ENCODE measurements around the gene ERICH6B. TPM values are rescaled to one million over a fixed set of nuclear protein-coding genes. Genes with fewer than 3 reads are reported as not detected.
"Not testable (repeated sequence)": the region's sequence is repeated elsewhere in the genome, so short reads cannot be mapped to it uniquely, and the experiment has no call there.

The ERICH6B gene
- not detected for total RNA-seq

- peaks cover 0 to 11% of the 10 kb centered on the region in 2 donors for H3K27me3 ChIP-seq
Measured at GRCh38 chr13:45615501-45616101, at the start of gene ERICH6B. Gene ERICH6B, minus strand, starts transcription at chr13:45615739. Its CDS starts 18,734 bp downstream, at chr13:45597005.

DNA sequence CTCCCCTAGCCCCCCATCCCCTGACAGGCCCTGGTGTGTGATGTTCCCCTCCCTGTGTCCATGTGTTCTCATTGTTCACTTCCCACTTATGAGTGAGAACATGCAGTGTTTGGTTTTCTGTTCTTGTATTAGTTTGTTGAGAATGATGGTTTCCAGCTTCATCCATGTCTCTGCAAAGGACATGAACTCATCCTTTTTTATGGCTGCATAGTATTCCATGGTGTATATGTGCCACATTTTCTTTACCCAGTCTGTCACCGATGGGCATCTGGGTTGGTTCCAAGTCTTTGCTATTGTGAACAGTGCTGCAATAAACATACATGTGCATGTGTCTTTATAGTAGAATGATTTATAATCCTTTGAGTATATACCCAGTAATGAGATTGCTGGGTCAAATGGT is 47.4 kb upstream of the ERICH6B start:
- H3K27me3 ChIP-seq; H3K36me3 ChIP-seq; DNase-seq (ENCODE audit: low spot score in 2 of 2); H3K4me1 ChIP-seq; H3K27ac ChIP-seq; H3K4me3 ChIP-seq; H3K9me3 ChIP-seq: not testable (repeated sequence)
- 100% methylated on average over 1 of the region's 1 CpG for WGBS, 2 donors

More at GRCh38 chr13:45615501-45616101, at the start of gene ERICH6B:
- Histone ChIP-seq H3K4me1 (peaks cover 0 to 19% (median 0%) of the 10 kb centered on the region in 4 donors), H3K4me3 (peak within 1 kb of the TSS in 3 of 4 donors; percentile 17 to 31 (median 21)), H3K9me3 (peaks cover 0 to 8% (median 0%) of the 10 kb centered on the region in 4 donors), H3K36me3 (no peaks in the 10 kb centered on the region), H3K27ac (peak within 1 kb of the TSS in 2 of 4 donors; percentile 25 to 52)
- WGBS, 2 donors: 4 to 7% methylated on average over 27 of the region's 27 CpGs
- no peak for TF ChIP-seq POLR2A (IDR thresholded peaks at IDR 0.05)
- no peak for TF ChIP-seq EP300 (IDR thresholded peaks at IDR 0.05)
- no peak for TF ChIP-seq CTCF (IDR thresholded peaks at IDR 0.05)
- peak in 1 of 2 donors; percentile 14 for DNase-seq (ENCODE audit: low spot score in 2 of 2)

DNA sequence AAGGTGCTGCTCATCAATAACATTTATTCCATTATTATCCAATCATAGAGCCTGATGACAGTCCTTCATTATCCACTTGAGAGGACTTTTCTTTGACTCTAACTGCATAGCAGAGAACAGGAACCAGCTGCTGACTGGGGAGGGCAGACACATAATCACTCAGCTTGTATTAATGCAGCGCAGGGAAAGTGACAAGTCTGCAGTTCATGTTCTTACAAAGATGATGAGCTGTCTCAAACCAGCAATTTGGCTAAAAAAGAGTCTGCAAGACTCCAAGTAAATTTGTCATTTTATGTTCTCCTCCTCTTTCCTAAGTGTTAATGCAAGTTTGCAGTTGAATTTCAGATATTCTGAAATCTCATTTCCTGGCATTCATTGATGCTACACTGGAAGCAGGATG is 46.6 kb upstream of the ERICH6B start:
- no peak for DNase-seq (ENCODE audit: low spot score in 2 of 2)
- no peaks in the 10 kb centered on the region for H3K4me1 ChIP-seq
- no peak for TF ChIP-seq EP300 (IDR thresholded peaks at IDR 0.05)
- no peak for TF ChIP-seq CTCF (IDR thresholded peaks at IDR 0.05)
- TF ChIP-seq POLR2A (IDR thresholded peaks at IDR 0.05): no peak
- H3K36me3 ChIP-seq: no peaks in the 10 kb centered on the region
- no peak overlapping the region for H3K4me3 ChIP-seq
- H3K27ac ChIP-seq: no peak overlapping the region
- H3K27me3 ChIP-seq: no peaks in the 10 kb centered on the region
- 50 to 60% methylated on average over 1 of the region's 1 CpG for WGBS, 2 donors
- H3K9me3 ChIP-seq: peaks cover 0 to 6% (median 0%) of the 10 kb centered on the region in 4 donors

DNA sequence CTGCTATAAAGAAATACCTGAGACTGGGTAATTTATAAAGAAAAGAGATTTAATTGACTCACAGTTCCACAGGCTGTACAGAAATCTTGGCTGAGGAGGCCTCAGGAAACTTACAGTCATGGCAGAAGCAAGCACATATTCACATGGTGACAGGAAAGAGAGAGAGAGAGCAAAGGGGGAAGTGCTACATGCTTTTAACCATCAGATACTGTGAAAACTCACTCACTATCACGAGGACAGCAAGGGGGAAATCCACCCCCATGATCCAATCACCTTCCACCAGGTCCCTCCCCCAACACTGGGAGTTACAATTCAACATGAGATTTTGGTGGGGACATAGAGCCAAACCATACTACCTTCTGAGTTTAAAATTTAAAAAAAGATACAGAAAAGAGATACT is 44.9 kb upstream of the ERICH6B start:
- not testable (repeated sequence) for H3K4me1 ChIP-seq; H3K4me3 ChIP-seq; H3K9me3 ChIP-seq; H3K36me3 ChIP-seq; H3K27me3 ChIP-seq; H3K27ac ChIP-seq; DNase-seq (ENCODE audit: low spot score in 2 of 2)
- 32 to 54% methylated on average over 1 of the region's 1 CpG for WGBS, 2 donors

- H3K9me3 ChIP-seq: peaks cover 0 to 6% (median 0%) of the 10 kb centered on the region in 4 donors
- WGBS, 2 donors: 84 to 87% methylated on average over 3 of the region's 3 CpGs
- TF ChIP-seq EP300 (IDR thresholded peaks at IDR 0.05) (no peak), CTCF (IDR thresholded peaks at IDR 0.05) (no peak), POLR2A (IDR thresholded peaks at IDR 0.05) (no peak)
Measured at GRCh38 chr13:45659536-45659935, 44.0 kb upstream of the ERICH6B start.

DNA sequence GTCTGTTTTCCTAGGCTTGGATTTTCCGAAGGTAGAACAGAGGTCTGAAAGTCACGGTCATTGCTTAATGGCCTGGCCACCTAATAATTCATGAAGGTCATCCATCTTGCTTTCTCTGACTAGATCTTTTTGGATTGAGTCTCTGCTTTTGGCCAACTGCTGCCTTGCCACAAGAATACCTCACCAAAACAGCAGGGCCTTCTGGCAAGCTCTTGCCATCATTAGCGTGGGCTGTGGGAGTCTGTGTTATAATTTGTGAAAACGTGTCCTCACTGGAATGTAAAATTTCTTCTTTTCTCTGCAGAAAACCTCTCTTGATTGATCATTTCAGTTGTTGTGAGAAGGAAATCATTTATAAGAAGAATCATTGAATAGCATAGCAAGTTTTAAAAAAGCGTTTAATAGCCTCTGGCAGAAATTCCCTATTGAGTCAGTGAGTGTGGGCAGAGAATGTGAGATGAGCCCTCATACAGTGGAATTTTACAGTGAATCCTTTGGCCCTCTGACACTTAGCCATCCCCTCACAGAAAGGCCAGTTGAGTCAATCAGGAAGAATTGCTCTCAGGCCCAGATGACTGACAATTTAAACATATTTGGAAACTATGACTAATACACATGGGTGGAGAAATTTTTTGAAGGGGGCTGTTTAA is 43.2 kb upstream of the ERICH6B start:
- WGBS, 2 donors: 62 to 63% methylated on average over 5 of the region's 5 CpGs
- no peaks in the 10 kb centered on the region for H3K4me1 ChIP-seq
- no peak overlapping the region for H3K4me3 ChIP-seq
- DNase-seq (ENCODE audit: low spot score in 2 of 2): no peak
- no peak for TF ChIP-seq POLR2A (IDR thresholded peaks at IDR 0.05)
- TF ChIP-seq CTCF (IDR thresholded peaks at IDR 0.05): no peak
- no peak for TF ChIP-seq EP300 (IDR thresholded peaks at IDR 0.05)
- no peaks in the 10 kb centered on the region for H3K27me3 ChIP-seq
- H3K27ac ChIP-seq: no peak overlapping the region
- peaks cover 0 to 6% (median 0%) of the 10 kb centered on the region in 4 donors for H3K9me3 ChIP-seq
- H3K36me3 ChIP-seq: no peaks in the 10 kb centered on the region

More at GRCh38 chr13:45659536-45659935, 44.0 kb upstream of the ERICH6B start:
- no peak for DNase-seq (ENCODE audit: low spot score in 2 of 2)
- Histone ChIP-seq H3K27me3 (no peaks in the 10 kb centered on the region), H3K4me3 (no peak overlapping the region), H3K27ac (no peak overlapping the region), H3K4me1 (no peaks in the 10 kb centered on the region), H3K36me3 (no peaks in the 10 kb centered on the region)
